HG03520 (cell line): ENCODE results near the gene KLF16.
"Not testable (repeated sequence)": the region's sequence is repeated elsewhere in the genome, so short reads cannot be mapped to it uniquely, and the experiment has no call there.

ENCODE experiments used
- ATAC-seq: cut with Tn5 transposase; IDR thresholded peaks from one replicate; pipeline ENCODE4 v1.9.1; 2021; ENCODE audit warnings: mild to moderate bottlenecking, moderate library complexity; ENCODE audit not compliant: unreplicated experiment

Gene KLF16

DNA sequence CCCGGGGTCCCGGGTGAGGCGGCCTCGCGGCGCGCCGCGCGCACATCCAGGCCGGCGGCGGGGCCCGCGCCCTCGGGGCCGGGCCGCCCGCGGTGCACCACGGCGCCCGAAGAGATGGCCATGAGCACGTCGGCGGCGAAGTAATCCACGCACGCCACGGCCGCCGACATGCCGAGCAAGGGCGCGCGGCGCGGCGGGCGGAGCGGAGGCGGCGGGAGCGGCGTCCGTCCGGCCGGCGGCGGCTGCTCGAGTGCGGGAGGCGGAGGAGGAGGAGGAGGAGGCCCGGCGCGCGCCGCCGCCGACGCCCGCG, at the start of gene KLF16:
Gene KLF16, minus strand, starts transcription at position 252 of the 310 bp plus-strand sequence. Its CDS starts 82 bp downstream, at position 170.
- no peak for ATAC-seq

DNA sequence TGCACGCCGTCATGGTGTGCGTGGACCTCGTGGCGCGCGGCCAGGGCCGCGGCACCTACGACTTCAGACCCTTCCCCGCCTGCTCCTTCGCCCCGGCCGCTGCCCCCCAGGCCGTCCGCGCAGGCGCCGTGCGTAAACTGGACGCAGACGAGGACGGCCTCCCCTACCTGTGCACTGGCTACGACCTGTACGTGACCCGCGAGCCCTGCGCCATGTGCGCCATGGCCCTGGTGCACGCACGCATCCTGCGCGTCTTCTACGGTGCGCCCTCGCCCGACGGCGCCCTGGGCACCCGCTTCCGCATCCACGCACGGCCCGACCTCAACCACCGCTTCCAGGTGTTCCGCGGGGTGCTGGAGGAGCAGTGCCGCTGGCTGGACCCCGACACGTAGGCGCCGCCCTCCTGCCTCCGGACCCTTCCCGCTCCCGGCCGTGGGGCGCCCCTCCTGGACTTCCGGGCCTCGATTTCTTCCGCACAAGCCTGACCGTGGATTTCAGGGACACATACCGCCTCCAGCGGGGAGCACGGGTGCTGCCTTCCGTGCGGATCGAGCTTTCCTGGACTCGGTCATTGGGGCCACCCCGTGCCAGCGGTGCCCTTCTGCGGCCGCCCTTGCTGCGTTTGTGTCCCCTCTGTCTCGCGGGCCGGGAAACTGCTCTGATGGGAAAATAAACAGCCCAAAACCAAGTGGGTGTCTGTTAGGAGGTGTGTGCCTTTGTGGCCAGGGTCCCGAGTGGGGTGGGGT, 49.6 kb upstream of the KLF16 start:
- no peak for ATAC-seq

GRCh38 chr19:1911995-1912394, 48.6 kb upstream of the KLF16 start:
- no peak for ATAC-seq

- ATAC-seq, result no peak
These were observed 47.7 kb upstream of the KLF16 start for GRCh38 chr19:1911098-1911497.

DNA sequence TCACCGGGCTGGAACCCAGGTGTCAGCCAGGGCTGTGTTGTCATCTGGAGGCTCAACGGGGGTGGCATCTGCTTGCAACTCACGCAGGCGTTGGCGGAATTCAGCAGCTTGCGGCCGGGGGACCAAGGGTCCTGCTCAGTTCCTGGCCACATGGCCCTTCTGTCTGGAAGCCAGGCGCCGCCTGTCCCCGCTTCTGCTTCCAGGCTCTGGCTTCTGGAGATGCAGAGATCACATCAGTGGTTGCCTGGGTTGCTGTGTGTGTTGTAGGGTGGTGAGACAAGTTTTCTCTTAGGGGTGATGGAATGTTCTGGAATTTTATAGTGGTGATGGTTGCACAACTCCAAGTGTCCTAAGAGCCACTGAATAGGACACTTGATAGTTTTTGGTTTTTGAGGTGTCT, 46.8 kb upstream of the KLF16 start:
- ATAC-seq, result no peak

DNA sequence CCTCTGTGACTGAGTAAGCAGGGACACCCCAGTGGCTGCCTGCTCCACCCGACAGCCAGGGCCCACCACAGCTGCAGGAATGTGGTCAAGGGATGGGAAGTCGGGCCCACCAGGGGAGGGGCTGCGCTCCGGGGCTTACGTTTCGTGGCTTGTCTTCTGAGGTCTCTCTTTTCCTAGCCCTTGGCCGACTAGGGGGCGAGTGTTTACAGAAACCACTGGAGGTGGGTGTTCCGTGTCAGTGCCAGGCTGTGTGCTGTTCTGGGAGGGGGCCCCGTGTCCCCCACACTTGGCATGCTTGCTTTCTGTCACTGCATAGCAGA, 46.3 kb upstream of the KLF16 start:
- ATAC-seq, result no peak

DNA sequence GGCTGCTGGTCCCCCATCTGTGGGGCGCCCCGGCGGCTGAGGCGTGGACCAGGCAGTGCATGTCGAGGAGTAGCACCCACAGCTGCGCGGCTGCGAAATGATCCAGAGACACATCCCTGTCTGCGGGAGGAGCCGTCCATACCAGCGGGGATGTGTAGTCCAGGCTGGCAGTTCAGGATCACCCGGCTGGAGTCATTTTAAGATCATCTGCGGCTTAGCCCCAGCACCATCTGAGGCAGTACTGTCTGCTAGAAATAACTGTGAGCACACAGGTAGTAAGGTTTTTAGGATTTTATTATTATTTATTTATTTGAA, 44.9 kb upstream of the KLF16 start:
- ATAC-seq, result no peak

DNA sequence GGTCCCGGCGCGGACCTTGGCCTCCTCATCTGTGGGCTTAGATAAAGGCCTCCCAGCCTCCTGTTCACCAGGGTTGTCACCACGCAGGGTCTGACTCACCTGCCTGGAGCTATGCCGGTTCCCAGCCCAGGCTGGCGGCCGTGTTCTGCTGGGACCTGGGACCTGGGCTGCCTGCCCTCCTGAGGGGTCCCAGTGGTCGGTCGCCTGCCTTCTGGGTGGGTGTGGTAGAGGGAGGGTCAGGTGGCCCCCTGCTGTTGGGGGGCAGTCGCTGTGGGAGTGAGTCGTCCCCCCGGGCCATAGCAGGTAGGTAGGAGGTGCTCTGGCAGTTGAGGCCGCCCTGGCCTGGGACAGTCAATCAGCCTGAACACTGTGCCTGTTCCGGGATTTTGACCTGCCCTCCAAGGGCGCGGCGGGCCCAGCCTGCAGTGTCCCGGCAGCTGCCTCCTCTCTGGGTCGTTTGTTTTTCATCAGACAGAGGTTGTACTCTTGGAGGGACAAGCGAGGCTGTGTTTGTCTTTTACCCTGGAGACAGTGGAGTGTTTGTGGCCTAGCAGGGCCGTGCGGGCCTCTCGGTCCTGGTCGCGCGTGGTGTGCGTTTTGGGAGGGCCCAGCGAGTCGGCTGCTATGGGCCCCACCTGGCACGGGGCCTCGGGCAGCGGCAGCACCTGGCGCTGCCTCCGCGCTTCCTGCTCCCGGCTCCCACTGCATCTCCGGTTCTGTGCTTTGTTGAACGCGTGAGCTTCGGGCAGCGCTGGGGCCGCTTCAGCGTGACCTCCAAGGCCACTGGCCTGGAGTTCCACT, 44.4 kb upstream of the KLF16 start:
- no peak for ATAC-seq

DNA sequence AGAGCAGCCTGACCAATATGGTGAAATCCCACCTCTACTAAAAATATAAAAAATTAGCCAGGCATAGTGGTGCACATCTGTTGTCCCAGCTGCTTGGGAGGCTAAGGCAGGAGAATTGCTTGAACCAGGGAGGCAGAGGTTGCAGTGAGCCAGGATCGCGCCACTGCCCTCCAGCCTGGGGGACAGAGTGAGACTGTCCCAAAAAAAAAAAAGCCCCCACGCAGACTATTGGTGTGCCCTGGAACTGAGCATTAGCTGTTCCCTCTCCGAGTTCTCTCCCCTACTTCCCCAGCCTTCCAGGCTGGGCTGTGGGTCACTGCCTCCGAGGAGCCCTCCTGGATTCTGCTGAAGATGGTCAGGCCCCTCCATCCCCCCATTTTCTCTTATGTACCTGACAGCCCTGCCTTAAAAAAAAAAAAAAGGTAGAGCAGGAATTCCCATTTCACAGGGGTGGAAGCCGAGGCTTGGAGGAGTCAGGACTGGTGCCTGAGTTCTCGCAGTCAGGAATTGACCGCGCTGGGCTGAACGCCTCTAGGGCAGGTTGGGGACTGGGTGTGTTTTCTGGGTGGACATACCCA, 43.7 kb upstream of the KLF16 start:
- ATAC-seq, result no peak

DNA sequence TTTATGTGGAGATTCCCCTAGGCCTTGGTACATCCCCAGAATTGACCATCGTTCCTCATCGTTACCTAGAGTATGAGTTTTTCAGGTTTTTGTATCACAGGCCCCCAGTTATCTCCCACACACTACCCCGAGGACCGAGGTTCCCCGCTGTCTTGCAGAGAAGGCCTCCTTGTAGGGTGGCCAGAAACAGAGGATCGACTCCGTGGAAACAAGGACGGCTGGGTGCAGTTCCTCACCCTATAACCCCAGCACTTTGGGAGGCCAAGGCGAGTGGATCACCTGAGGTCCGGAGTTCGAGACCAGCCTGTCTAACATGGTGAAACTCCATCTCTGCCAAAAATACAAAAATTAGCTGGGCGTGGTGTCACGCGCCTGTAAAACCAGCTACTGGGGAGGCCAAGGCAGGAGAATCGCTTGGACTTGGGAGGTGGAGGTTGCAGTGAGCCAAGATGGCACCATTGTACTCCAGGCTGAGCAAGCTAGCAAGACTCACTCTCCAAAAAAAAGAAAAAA, 42.5 kb upstream of the KLF16 start:
- ATAC-seq, result no peak

GRCh38 chr19:1905110-1905862, 41.9 kb upstream of the KLF16 start, which contains the start of the genes ADAT3 and SCAMP4:
Gene ADAT3 (plus strand): TSS chr19:1905399. CDS start chr19:1912048, 6,649 bp downstream.
Gene SCAMP4 (plus strand): TSS chr19:1905399. CDS start chr19:1915020, 9,621 bp downstream.
- peak; percentile 79 for ATAC-seq

- ATAC-seq, result no peak
These were observed 41.4 kb upstream of the KLF16 start for GRCh38 chr19:1904860-1905109.

DNA sequence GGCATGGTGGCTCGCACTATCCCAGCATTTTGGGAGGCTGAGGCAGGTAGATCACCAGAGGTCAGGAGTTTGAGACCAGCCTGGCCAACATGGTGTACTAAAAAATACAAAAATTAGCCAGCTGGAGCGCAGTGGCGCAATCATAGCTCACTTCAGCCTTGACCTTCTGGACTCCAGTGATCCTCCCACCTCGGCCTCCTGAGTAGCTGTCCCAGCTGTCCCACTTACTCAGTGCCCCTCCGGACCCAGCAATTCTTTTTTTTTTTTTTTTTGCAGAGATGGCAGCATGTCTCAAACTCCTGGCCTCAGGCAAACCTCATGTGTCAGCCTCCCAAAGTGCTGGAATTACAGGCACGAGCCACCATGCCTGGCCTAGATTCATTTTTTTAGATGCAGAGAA, 39.5 kb upstream of the KLF16 start:
- ATAC-seq, result no peak

DNA sequence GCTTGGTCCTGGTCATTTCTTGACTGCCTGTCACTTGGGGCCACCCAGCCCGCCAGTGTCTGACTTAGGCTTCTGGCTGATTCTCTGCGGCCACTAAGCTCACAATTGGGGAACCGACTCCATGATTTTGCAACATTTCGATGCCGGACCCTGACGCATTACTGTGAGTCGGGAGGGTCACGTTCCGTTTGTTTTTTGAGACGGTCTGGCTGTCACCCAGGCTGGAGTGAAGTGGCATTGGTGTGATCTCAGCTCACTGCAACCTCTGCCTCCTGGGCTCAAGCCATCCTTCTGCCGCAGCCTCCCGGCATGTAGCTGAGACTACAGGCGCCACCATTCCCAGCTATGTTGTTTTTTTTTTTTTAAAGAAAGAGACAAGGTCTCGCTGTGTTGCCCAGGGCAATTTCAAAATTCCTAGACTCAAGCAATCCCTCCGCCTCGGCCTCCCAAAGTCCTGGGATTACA, 38.6 kb upstream of the KLF16 start:
- no peak for ATAC-seq

- ATAC-seq, result no peak
These were observed 33.1 kb upstream of the KLF16 start for GRCh38 chr19:1896508-1896907.

DNA sequence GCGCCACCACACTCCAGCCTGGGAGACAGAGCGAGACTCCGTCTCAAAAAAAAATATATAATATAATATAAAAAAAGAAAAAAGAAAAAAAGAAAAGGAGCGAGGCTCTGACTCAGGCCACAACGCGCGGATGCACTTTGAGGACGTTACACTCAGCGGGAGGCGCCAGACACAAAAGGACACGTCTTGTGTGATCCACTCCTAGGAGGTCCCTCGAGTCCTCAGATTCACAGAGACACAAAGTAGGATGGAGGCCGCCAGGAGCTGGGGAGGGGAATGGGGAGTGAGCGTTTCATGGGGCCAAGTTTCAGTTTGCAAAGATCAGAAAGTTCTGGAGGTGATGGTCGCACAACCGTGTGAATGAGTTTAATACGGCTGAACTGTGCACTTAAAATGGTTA, 30.4 kb upstream of the KLF16 start:
- no peak for ATAC-seq

- no peak for ATAC-seq
These were observed 26.5 kb upstream of the KLF16 start for GRCh38 chr19:1889907-1890306.

- no peak for ATAC-seq
These were observed 25.0 kb upstream of the KLF16 start for GRCh38 chr19:1888385-1888784.

DNA sequence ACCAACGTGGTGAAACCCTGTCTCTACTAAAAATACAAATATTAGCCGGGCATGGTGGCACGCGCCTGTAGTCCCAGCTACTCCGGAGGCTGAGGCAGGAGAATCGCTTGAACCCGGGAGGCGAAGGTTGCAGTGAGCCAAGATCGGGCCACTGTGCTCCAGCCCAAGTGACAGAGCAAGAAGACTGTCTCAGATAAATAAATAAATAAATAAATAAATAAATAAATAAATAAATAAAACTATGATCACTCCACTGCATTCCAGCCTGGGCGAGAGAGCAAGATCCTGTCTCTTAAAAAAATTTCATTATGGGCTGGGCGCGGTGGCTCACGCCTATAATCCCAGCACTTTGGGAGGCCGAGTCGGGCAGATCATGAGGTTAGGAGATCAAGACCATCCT, 23.0 kb upstream of the KLF16 start:
- not testable (repeated sequence) for ATAC-seq

DNA sequence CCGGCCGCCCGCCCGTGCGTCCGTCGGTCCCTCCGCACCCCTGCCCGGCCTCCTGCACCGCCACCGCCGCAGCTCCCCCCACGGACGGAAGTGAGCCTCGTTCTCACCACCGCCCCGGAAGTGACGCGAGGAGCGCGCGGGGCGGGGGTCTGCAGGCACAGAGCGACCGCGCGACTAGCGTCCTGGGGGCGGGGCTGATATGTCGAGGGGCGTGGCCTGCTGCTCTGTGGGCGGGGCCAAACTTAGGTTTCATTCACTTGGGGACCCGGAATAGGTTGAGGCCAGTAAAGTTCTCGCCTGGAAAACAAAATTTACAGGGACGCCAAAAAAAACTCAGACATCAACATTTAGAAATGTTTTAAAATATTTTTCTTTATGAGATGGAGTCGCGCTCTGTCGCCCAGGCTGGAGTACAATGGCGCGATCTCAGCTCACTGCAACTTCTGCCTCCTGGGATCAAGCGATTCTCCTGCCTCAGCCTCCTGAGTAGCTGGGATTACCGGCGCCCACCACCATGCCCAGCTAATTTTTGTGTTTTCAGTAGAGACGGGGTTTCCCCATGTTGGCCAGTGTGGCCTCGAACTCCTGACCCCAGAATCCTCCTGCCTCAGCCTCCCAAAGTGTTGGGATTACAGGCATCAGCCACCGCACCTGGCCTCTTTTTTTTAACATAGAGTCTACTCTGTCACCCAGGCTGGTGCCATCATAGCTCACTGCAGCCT, 22.2 kb upstream of the KLF16 start, which contains the start of gene ABHD17A:
Gene ABHD17A, minus strand, starts transcription at position 99 of the 722 bp plus-strand sequence. CDS start 3,930 bp downstream, outside the sequence.
- peak; percentile 68 for ATAC-seq
